ENCODE measurements around the gene SLC48A1. TPM values are rescaled to one million over a fixed set of nuclear protein-coding genes. Genes with fewer than 3 reads are reported as not detected.

Gene SLC48A1
- polyA plus RNA-seq, 1 donor from 2014 or later, result 8.0 TPM

- Histone ChIP-seq H3K4me2 (ENCODE audit: low read length) (no peak overlapping the region), H3K4me3 (ENCODE audit: low read length) (no peak overlapping the region), H3F3A (ENCODE audit: insufficient read depth, low read length, poor library complexity, severe bottlenecking) (no peaks in the 10 kb centered on the region), H3K27ac (ENCODE audit: low read length) (no peak overlapping the region), H3K9ac (ENCODE audit: low read length) (no peak overlapping the region), H3K27me3 (ENCODE audit: insufficient read depth, low read depth, low read length) (no peaks in the 10 kb centered on the region), H3K9me2 (ENCODE audit: insufficient read depth, low read length) (no peaks in the 10 kb centered on the region), H2AFZ (ENCODE audit: low read depth, low read length) (no peak overlapping the region), H3K9me3 (ENCODE audit: low read length) (no peaks in the 10 kb centered on the region), H4K20me1 (ENCODE audit: insufficient read depth) (no peaks in the 10 kb centered on the region), H3K79me2 (replicated peaks; ENCODE audit: insufficient read depth, low read length) (no peaks in the 10 kb centered on the region), H3K36me3 (ENCODE audit: insufficient read depth, low read length) (peaks cover 18% of the 10 kb centered on the region)
- TF ChIP-seq MXI1 (conservative IDR thresholded peaks at IDR 0.05; ENCODE audit: poor library complexity, severe bottlenecking) (no peak), TAF1 (IDR thresholded peaks at IDR 0.05; ENCODE audit: low read depth) (no peak), EP300 (conservative IDR thresholded peaks at IDR 0.05; ENCODE audit: poor library complexity, severe bottlenecking) (no peak), SMC3 (conservative IDR thresholded peaks at IDR 0.05; ENCODE audit: poor library complexity) (no peak), CTCF (IDR thresholded peaks at IDR 0.05; ENCODE audit: poor library complexity, severe bottlenecking) (no peak), EZH2 (IDR thresholded peaks at IDR 0.05; ENCODE audit: borderline replicate concordance, insufficient read depth, low read length, poor library complexity, severe bottlenecking) (no peak), RAD21 (conservative IDR thresholded peaks at IDR 0.05) (no peak), POLR2AphosphoS5 (IDR thresholded peaks at IDR 0.05) (no peak)
- TF ChIP-seq, protein P1, sequence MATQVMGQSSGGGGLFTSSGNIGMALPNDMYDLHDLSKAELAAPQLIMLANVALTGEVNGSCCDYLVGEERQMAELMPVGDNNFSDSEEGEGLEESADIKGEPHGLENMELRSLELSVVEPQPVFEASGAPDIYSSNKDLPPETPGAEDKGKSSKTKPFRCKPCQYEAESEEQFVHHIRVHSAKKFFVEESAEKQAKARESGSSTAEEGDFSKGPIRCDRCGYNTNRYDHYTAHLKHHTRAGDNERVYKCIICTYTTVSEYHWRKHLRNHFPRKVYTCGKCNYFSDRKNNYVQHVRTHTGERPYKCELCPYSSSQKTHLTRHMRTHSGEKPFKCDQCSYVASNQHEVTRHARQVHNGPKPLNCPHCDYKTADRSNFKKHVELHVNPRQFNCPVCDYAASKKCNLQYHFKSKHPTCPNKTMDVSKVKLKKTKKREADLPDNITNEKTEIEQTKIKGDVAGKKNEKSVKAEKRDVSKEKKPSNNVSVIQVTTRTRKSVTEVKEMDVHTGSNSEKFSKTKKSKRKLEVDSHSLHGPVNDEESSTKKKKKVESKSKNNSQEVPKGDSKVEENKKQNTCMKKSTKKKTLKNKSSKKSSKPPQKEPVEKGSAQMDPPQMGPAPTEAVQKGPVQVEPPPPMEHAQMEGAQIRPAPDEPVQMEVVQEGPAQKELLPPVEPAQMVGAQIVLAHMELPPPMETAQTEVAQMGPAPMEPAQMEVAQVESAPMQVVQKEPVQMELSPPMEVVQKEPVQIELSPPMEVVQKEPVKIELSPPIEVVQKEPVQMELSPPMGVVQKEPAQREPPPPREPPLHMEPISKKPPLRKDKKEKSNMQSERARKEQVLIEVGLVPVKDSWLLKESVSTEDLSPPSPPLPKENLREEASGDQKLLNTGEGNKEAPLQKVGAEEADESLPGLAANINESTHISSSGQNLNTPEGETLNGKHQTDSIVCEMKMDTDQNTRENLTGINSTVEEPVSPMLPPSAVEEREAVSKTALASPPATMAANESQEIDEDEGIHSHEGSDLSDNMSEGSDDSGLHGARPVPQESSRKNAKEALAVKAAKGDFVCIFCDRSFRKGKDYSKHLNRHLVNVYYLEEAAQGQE (IDR thresholded peaks at IDR 0.05; ENCODE audit: borderline replicate concordance), result no peak
These were observed 16.1 kb downstream of the SLC48A1 start for GRCh38 chr12:47789141-47789540.

DNA sequence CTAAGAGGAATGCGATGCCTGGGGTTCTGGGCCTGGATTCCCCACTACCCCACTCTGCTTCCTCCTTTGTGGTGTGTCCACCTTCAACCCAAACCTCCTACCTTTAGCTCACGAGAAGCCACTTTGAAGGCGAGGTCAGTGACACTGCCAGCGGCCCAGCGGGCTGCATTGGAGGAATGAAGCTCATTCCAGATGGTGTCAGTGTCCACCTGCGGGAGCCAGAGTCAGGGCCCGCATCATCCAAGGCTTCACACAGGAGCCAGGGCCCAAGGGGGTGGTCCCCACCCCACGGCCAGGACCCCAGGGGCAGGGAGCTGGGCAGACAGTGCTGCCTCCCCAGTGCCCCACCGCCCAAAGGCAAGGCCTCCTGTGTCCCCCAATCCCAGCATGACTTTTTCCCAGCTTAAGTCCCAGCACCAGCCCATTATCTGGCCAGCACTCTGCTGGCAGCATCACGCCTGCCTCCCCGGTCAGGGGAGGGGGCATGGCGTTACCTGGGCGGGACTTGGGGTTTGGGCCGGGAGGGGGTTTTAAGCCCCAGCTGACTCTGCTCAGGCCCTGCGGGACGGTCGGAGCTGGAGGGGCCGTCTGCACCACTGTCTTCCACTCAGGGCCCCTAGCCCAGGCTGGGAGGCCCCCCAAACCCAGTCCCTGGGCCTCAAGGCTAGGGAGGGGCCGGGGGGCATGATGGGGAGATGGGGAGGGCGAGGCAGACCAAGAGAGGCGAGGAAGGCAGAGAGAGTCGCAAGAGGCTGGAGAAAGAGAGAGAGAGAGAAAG, 16.9 kb downstream of the SLC48A1 start:
- no peaks in the 10 kb centered on the region for H3F3A ChIP-seq (ENCODE audit: insufficient read depth, low read length, poor library complexity, severe bottlenecking)
- TF ChIP-seq POLR2AphosphoS5 (IDR thresholded peaks at IDR 0.05) (no peak), CTCF (IDR thresholded peaks at IDR 0.05; ENCODE audit: poor library complexity, severe bottlenecking) (no peak)
- no peak overlapping the region for H3K9ac ChIP-seq (ENCODE audit: low read length)
- H3K27me3 ChIP-seq (ENCODE audit: insufficient read depth, low read depth, low read length), result no peaks in the 10 kb centered on the region
- H3K4me3 ChIP-seq (ENCODE audit: low read length), result no peak overlapping the region
- H3K27ac ChIP-seq (ENCODE audit: low read length), result no peak overlapping the region
- peaks cover 18% of the 10 kb centered on the region for H3K36me3 ChIP-seq (ENCODE audit: insufficient read depth, low read length)
- H4K20me1 ChIP-seq (ENCODE audit: insufficient read depth), result no peaks in the 10 kb centered on the region
- no peaks in the 10 kb centered on the region for H3K9me3 ChIP-seq (ENCODE audit: low read length)
- no peaks in the 10 kb centered on the region for H3K79me2 ChIP-seq (replicated peaks; ENCODE audit: insufficient read depth, low read length)
- H2AFZ ChIP-seq (ENCODE audit: low read depth, low read length), result no peak overlapping the region
- H3K9me2 ChIP-seq (ENCODE audit: insufficient read depth, low read length), result no peaks in the 10 kb centered on the region
- H3K4me2 ChIP-seq (ENCODE audit: low read length), result no peak overlapping the region
